GM19452 (cell line): ENCODE measurements around the gene CLEC7A.

Source experiments
- ATAC-seq: cut with Tn5 transposase; IDR thresholded peaks from one replicate; pipeline ENCODE4 v1.9.1; 2021; ENCODE audit not compliant: unreplicated experiment

The CLEC7A gene

DNA sequence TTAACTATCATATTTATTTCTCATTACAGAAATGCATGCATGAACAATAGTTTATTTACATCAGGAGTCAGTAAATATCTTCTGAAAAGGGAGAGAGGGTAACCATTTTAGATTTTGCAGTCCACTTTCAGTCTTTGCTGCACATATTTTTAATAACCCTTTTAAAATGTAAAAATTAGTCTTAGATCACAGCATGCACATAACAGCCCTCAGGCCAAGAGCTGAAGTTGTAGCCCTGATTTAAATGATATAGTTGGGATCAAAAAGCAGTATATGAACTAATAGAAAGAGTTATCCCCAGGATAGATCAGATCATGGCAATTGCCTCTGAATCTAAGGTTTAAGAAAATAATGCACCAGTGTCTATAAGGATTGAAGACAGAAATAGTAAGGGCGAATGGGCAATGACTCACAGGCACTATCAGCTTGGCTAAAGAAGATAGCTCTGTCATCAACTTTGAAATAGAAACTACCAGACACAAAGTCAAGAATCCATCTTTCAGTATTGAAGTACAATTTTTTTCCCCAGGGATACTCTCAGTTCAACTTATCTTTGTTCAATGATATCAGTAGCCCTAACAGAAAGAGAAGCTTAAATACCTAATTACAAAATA is 13.1 kb upstream of the CLEC7A start:
- no peak for ATAC-seq

DNA sequence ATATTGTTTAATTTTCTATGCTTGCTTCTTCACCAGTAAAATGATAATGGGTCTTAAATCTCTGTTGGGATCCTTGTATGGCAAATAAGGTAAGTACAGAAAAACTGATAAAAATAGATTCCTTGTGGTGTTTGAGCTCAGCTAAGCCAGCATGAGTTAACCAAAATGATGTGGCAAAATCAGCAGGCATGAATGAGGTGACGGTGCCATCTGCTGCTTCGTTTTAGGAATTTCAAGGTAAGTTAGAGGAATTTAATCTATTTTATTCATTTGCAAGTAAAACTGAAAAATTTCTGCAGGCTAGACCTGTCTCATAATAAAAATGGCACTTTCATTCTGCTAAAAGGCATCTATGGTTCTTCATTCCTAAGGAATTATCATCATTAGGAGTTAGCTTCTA is 10.0 kb upstream of the CLEC7A start:
- no peak for ATAC-seq

- ATAC-seq: no peak
These were observed 6.7 kb upstream of the CLEC7A start for GRCh38 chr12:10136637-10137205.

DNA sequence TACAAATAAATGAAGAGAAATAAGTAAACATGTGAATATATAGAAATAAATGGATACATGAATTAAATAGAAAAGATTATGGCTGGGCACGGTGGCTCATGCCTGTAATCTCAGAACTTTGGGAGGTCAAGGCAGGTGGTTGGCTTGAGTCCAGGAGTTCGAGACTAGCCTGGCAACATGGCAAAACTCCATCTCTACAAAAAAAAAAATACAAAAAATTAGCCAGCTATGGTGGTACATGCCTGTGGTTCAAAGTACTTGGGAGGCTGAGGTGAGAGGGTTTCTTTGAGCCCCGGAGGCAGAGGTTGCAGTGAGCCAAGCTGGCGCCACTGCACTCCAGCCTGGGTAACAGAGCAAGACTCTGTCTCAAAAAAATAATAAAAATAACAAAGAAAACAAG is 5.1 kb upstream of the CLEC7A start:
- ATAC-seq: no peak

GRCh38 chr12:10132850-10133370 is 2.9 kb upstream of the CLEC7A start:
- ATAC-seq: no peak

GRCh38 chr12:10131111-10131690 is 1.2 kb upstream of the CLEC7A start:
- ATAC-seq: no peak

DNA sequence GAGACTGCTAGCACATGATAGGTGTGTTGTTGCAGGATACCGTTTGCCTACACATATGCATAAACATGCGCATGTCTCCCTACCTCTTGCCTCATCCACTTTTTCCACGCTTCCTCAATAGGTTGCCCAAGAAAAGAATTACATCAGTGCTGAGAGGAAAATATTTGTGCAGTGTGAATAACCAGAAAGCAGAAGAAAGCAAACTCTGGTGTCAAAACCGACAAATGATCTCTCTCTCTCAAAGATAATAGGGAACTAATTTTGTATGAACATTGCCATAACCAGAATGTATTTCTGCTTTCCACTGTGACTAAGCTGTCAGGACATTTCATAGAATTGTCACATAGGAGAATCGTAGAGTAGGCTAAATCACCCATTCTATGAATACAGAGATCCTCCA is 1.3 kb downstream of the CLEC7A start:
- no peak for ATAC-seq

GRCh38 chr12:10126413-10126812 is 3.6 kb downstream of the CLEC7A start:
- no peak for ATAC-seq

DNA sequence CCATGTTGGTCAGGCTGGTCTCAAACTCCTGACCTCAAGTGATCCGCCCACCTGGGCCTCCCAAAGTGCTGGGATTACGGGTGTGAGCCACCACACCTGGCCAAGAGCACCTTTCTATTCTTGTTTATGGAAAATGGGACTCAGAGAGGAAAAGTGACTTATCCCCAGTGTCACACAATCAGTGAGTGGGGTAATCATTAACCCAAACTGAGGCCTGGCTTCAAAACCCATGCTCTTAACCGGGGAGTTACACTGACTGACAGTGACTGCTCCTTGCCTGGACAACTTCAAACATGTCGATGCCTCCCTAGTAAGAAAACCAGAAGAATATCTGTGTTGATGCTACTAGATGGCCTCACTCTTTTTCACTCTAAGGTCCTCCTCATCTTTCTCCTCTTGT is 7.3 kb downstream of the CLEC7A start:
- no peak for ATAC-seq

GRCh38 chr12:10121278-10121677 is 8.7 kb downstream of the CLEC7A start:
- no peak for ATAC-seq

DNA sequence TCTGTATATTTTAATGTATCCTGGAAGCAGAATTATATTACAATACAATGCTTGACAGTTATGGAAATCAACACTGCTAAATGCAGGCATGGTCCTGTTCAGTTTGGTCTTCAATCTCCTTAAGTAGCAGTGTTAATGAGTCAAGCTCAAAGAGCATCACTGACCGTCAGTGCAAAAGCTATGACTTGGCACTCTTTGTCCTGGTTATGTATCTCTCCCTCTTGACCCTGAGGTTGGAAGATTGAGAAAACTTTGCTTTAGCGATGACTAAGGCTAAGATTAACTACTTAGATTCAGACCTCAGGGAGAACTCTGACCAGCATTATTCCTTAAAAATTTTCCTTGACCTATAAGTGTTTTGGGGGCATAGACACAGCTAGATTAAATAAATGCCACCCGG is 10.9 kb downstream of the CLEC7A start:
- ATAC-seq: no peak

DNA sequence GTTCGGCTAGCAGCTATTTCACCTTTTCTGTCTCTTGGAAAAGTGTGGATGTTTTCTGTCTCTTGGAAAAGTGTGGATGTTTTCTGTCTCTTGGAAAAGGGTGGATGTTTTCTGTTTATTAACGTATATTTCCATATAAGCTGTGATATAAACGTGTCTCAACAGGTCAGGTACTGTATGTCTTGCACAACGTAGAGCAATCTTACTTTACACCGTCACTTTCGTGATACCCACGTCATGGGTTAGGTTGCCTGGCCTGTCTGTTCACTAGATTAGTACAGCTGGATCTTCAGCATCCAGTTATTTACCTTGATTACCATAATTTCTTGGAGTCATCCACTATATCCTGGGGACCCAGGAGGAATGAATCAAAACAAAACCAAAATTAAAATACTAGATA is 14.1 kb downstream of the CLEC7A start:
- no peak for ATAC-seq

- ATAC-seq: no peak
These were observed 14.7 kb downstream of the CLEC7A start for GRCh38 chr12:10115311-10115710.

- no peak for ATAC-seq
These were observed 16.1 kb downstream of the CLEC7A start for GRCh38 chr12:10113920-10114319.

DNA sequence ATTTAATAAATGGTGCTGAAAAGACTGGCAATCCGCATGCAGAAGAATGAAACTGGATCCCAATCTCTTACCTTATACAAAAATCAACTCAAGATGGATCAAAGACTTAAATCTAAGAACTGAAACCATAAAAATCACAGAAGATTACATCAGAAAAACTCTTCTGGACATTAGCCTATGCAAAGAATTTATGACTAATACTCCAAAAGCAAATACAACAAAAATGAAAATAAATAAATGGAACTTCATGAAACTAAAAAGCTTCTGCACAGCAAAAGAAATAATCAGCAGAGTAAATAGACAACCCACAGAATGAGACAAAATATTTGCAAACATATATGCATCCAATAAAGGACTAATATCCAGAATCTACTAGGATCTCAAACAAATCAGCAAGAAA is 16.9 kb downstream of the CLEC7A start:
- ATAC-seq: no peak

- no peak for ATAC-seq
These were observed 18.5 kb downstream of the CLEC7A start for GRCh38 chr12:10111451-10111850.

GRCh38 chr12:10110256-10110844 is 19.6 kb downstream of the CLEC7A start:
- no peak for ATAC-seq

GRCh38 chr12:10102322-10102721 is 27.7 kb downstream of the CLEC7A start:
- ATAC-seq: no peak

DNA sequence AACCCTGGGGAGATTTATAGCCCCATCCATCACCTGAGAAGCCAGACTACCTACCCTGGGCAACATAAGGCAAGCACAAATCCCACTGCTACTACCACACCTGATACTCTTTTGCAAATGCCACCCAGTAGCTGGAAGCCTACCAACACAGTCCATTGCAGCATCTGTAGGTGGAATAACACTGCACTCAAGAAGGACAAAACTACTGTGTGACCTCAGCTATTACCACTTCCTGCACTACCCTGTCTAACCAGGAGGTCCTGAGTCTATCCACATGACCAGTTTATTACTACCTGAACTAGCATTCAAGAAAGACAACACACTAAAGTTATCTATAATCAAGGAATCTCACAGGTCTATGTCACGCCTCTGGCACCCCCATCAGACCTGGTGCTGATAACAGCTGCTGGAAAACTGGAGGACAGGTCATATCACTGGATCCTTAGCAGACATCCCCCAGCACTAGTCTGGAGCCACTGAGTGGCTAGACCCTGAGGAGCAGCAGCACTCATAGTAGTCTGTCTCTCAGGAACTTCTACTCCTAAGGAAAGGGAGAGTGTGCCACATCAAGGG is 28.3 kb downstream of the CLEC7A start:
- ATAC-seq: no peak

DNA sequence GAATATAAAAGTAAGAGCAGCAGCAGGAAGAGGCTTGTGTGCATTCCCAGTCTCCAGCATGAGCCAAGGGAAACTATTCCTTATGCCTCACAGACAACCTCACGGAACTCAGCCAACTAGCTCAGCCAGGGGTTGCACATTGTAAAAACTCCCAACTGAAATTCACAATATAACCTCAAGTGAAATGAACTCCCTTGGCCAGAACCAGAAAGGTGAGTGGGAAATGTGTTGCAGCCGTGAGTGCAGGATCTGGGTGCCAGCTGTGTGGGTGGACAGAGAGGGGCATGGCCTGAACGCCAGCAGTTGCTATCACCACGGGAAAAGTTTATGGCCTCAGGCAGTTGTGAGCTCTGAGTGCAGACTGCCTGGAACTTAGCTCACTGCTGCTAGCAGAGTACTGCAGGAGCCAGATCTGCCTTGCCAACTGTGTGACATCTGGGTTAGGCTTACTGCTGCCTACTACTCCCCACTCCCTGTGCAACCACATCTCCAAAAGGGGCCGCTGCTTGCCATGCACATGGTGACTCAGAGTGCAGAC is 28.9 kb downstream of the CLEC7A start:
- ATAC-seq: no peak

DNA sequence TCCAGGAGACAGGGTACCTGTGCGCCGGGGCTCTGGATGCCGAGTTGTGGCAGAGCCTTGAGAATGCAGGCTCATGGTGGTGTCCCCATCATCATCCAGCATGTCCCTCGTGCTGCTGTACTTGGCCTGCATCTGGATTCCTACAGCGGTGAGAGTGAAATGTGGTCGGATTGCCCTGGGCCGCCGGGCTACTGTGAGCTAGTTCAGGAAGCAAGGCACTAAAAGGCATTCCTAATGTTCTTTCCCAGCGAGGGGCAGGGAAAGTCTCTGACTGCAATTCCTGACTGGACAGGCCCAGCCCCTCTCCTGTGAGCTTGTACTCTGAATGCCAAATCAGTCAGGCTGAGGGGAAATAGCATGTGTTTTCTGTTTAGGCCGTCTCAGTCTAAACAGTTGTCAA is 31.2 kb downstream of the CLEC7A start, which contains the start of gene CLEC1A:
Gene CLEC1A, minus strand, starts transcription at position 195 of the 400 bp plus-strand sequence. Its CDS starts 63 bp downstream, at position 132.
- no peak for ATAC-seq
